Endothelial cell (in vitro differentiated cells): ENCODE data around the gene C22orf42. TPM values are rescaled to one million over a fixed set of nuclear protein-coding genes. Genes with fewer than 3 reads are reported as not detected.

Experiments
- DNase-seq: peaks from one replicate; pipeline ENCODE4 v3.0.0; 2021; ENCODE audit warnings: low spot score
- H3K27ac Mint-ChIP-seq: one replicate; pipeline ENCODE4 v1.8.0; 2021; ENCODE audit warnings: mixed read lengths, inconsistent platforms; ENCODE audit not compliant: unreplicated experiment
- H3K27me3 Mint-ChIP-seq: one replicate; pipeline ENCODE4 v1.8.0; 2021; ENCODE audit warnings: mild to moderate bottlenecking, moderate library complexity, mixed read lengths, inconsistent platforms; ENCODE audit not compliant: unreplicated experiment
- H3K36me3 Mint-ChIP-seq: one replicate; pipeline ENCODE4 v1.8.0; 2021; ENCODE audit warnings: mild to moderate bottlenecking, low read depth, mixed read lengths, inconsistent platforms; ENCODE audit not compliant: unreplicated experiment
- H3K4me1 Mint-ChIP-seq: one replicate; pipeline ENCODE4 v1.8.0; 2021; ENCODE audit warnings: mild to moderate bottlenecking, mixed read lengths, inconsistent platforms; ENCODE audit not compliant: unreplicated experiment
- H3K4me3 Mint-ChIP-seq: one replicate; pipeline ENCODE4 v1.8.0; 2021; ENCODE audit warnings: mild to moderate bottlenecking, mixed read lengths, inconsistent platforms; ENCODE audit not compliant: unreplicated experiment
- H3K9me3 Mint-ChIP-seq: one replicate; pipeline ENCODE4 v1.8.0; 2021; ENCODE audit warnings: mixed read lengths, inconsistent platforms; ENCODE audit not compliant: unreplicated experiment
- long read RNA-seq: library from polyadenylated mRNA; unstranded; transcript quantifications from one replicate; pipeline ENCODE4 v2.0.0, GENCODE V29; 2020; ENCODE audit not compliant: unreplicated experiment
- total RNA-seq: library from RNA; stranded (reverse); fragmentation: NEBNext Ultra II Directional; extraction: Animal tissue kit (Norgen Biotek cat#: 25700); gene quantifications from one replicate; pipeline ENCODE4 v1.2.1, GENCODE V29; 2021; ENCODE audit not compliant: unreplicated experiment
- TF ChIP-seq, protein P1 (sequence below): fragments of 200-600 bp; sonication (generic); IDR thresholded peaks from one replicate; pipeline ENCODE4 v1.5.0; 2021; ENCODE audit warnings: antibody characterized with exemption; ENCODE audit not compliant: unreplicated experiment

Gene C22orf42, protein sequence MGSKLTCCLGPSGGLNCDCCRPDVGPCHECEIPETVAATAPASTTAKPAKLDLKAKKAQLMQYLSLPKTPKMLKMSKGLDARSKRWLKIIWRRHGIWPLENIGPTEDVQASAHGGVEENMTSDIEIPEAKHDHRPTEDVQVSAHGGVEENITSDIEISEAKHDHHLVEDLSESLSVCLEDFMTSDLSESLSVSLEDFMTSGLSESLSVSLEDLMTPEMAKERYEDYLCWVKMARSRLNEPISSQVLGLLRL
- not detected for total RNA-seq
- long read RNA-seq = 0 reads

DNA sequence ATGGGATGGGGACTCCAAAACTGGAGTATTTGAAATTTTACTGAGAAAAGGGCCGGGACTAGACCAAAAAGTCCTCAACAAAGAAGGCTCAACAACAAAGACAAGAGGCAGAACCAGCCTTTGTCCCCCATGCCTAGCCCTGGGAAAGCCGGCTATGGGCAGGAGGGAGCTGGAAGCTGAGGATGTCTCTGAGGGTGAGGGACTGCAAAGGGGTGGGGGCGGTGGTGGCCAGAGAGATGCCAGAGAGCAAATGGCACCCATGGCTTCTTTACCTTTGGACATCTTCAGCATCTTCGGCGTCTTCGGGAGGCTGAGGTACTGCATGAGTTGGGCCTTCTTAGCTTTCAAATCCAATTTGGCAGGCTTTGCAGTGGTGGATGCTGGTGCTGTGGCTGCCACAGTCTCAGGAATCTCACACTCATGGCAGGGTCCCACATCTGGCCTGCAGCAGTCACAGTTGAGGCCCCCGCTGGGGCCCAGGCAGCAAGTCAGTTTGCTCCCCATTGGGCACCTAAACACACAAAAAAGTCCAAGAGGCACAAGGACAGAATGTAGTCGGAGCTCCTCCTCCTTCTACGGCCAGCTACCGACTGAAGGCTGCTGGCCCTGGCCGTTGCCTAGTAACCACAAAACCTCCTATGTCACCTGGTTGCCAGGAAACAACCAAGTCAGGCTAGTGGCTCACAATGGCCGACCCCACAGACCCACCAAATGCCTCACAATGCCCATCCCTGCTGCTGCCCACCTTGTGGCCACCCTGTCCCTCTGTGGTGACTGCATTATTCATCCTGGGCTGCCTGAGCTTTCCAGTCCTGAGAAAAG lies at the start of gene C22orf42:
Gene C22orf42 (minus strand): TSS at position 592 of the 822 bp plus-strand sequence. CDS start 88 bp downstream, at position 504.
- Mint-ChIP-seq H3K4me3 (no peak within 1 kb of the TSS), H3K27ac (no peak within 1 kb of the TSS), H3K27me3 (peaks cover 1% of the 10 kb centered on the region), H3K9me3 (no peaks in the 10 kb centered on the region), H3K36me3 (no peaks in the 10 kb centered on the region), H3K4me1 (peaks cover 2% of the 10 kb centered on the region)
- TF ChIP-seq, protein P1, sequence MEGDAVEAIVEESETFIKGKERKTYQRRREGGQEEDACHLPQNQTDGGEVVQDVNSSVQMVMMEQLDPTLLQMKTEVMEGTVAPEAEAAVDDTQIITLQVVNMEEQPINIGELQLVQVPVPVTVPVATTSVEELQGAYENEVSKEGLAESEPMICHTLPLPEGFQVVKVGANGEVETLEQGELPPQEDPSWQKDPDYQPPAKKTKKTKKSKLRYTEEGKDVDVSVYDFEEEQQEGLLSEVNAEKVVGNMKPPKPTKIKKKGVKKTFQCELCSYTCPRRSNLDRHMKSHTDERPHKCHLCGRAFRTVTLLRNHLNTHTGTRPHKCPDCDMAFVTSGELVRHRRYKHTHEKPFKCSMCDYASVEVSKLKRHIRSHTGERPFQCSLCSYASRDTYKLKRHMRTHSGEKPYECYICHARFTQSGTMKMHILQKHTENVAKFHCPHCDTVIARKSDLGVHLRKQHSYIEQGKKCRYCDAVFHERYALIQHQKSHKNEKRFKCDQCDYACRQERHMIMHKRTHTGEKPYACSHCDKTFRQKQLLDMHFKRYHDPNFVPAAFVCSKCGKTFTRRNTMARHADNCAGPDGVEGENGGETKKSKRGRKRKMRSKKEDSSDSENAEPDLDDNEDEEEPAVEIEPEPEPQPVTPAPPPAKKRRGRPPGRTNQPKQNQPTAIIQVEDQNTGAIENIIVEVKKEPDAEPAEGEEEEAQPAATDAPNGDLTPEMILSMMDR = no peak
- no peak for DNase-seq

DNA sequence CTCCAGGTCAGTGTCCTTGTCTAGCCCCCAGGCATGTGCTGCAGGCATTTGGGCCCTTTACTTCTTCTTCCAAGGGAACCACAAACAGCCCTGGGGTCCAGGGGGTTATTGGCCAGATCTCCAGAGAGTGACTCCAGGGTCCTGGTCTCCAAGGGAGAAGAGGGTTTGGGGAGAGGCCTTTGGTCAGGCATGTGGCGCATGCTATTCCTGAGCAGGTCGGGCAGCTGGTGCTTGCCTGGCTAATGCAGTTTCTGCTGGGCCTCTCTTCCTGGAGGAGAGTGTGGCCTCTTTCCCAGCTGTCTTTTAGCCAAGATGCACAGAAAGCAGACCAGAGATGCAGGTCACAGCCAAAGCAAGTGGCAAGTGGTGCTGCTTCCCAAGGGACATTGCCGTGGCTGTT lies 49.6 kb upstream of the C22orf42 start:
- Mint-ChIP-seq H3K9me3 (no peaks in the 10 kb centered on the region), H3K4me1 (peaks cover 65% of the 10 kb centered on the region), H3K36me3 (peaks cover 19% of the 10 kb centered on the region), H3K27ac (no peak overlapping the region), H3K4me3 (no peak overlapping the region), H3K27me3 (peaks cover 15% of the 10 kb centered on the region)
- TF ChIP-seq, protein P1 = no peak
- DNase-seq = no peak

DNA sequence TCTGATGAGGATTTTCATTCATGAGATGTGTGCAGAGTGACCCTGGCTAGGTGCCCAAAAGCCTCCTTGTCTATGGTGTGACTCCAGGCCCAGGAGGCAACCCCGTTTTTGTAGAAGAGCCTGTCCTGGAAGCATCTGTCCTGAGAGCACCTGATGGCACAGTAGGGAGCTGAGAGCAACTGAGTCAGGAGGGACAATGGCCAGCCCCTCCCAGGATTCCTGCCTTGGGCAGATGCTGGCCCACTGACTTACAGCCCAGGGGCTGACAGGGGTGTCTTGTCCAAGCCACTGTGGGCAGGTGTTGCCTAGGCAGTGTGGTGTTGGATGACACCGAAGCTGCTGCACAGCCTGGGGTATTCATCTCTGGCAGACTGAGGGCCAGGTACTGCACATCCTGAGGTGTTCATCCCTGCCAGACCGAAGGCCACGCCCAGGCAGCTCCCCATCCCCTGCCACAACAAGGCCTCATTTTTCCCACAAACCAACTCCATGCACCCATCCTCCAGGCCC lies 48.9 kb upstream of the C22orf42 start:
- H3K9me3 Mint-ChIP-seq = no peaks in the 10 kb centered on the region
- peaks cover 66% of the 10 kb centered on the region for H3K4me1 Mint-ChIP-seq
- H3K27me3 Mint-ChIP-seq = peaks cover 15% of the 10 kb centered on the region
- no peak overlapping the region for H3K27ac Mint-ChIP-seq
- peaks cover 18% of the 10 kb centered on the region for H3K36me3 Mint-ChIP-seq
- DNase-seq = no peak
- TF ChIP-seq, protein P1 = no peak
- peak overlapping the region; percentile 9 for H3K4me3 Mint-ChIP-seq

DNA sequence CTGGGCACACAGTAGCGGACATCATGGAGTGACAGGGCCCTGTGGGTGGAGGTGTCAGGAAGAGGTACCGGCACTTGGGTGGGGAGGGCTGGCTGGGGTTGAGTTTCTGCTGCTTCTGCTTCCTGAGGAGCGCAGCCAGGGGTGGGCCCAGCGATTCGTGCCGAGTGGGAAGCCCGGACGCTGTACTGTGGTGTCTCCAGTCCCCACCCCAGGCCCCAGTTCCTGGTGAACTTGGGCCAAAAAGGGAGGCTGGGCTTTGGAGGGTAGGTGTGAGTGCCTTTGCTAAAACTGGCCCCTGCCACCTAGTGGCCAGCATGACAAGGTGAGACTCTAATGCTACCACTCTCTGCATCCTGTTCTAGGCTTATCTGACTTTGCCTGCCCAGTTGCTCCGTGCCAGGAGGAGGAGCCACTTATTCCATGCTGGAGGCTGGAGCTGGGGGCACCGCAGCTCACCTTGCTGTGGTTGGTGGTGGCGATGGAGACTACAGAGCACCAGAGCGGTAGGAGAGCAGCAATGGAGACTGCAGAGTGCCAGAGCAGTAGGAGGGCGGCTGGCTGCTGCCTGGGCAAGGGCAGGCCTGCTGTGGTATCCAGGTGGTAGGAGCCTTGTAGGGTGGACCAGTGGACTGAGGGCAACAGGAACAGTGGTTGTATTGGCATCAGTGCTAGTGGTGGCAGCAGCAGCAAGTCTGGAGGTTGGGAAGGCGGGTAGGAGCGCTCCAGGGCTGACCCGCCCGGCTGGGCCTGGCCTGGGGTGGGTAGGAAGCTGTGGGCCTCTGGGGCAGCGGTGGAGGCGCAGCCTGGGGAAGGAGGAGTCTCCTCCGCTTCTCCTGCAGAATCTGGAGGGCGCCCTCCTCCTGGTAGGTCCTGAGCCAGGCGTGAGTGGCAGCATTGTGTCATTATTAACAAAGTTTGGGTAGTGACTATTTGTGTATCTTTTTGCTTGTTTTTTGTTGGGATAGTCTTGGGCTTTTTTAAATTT lies 48.0 kb upstream of the C22orf42 start:
- no peaks in the 10 kb centered on the region for H3K9me3 Mint-ChIP-seq
- TF ChIP-seq, protein P1 = peak; percentile 68
- H3K27ac Mint-ChIP-seq = no peak overlapping the region
- H3K4me1 Mint-ChIP-seq = peaks cover 59% of the 10 kb centered on the region
- peaks cover 10% of the 10 kb centered on the region for H3K36me3 Mint-ChIP-seq
- peaks cover 15% of the 10 kb centered on the region for H3K27me3 Mint-ChIP-seq
- peak overlapping the region; percentile 49 for H3K4me3 Mint-ChIP-seq
- peak; percentile 43 for DNase-seq
